Motor neuron (in vitro differentiated cells): ENCODE data around the gene CMC2. TPM values are rescaled to one million over a fixed set of nuclear protein-coding genes. Genes with fewer than 3 reads are reported as not detected.
A peak's percentile ranks its signal among the peaks of the same experiment; 100 is the strongest.

Experiments used
- ATAC-seq, 8 experiments: fragments of 200-7000 bp; cut with Tn5 transposase; replicated peaks in 6 of 8; 2 replicates each; pipeline ENCODE4 v1.8.0; 2021; ENCODE audit warnings: mild to moderate bottlenecking in 8 of 8, moderate library complexity in 8 of 8
- H3K27ac ChIP-seq, 2 donors: fragments of 250-450 bp; sonication (Bioruptor Pico); 2 replicates each; pipeline ENCODE4 v1.9.0; 2021; ENCODE audit warnings: antibody characterized with exemption in 2 of 2, mild to moderate bottlenecking in 2 of 2, moderate library complexity in 1 of 2
- H3K4me1 ChIP-seq, 2 donors: fragments of 250-450 bp; sonication (Bioruptor Pico); replicated peaks in 1 of 2; 2 replicates each; pipeline ENCODE4 v1.6.1; 2021; ENCODE audit warnings: antibody characterized with exemption in 2 of 2, mild to moderate bottlenecking in 2 of 2, moderate library complexity in 1 of 2
- H3K4me3 ChIP-seq, 5 donors: fragments of 250-450 bp; sonication (Bioruptor Pico); 2 replicates each; pipeline ENCODE4 v1.9.0; 2021; ENCODE audit warnings: antibody characterized with exemption in 5 of 5, mild to moderate bottlenecking in 5 of 5, moderate library complexity in 4 of 5
- WGBS, 10 experiments: fragments of 450-650 bp; shearing (Covaris generic); methylation state at CpG; one replicate each; pipeline ENCODE4 v1.0.0; 2022; 5-methylcytosine and 5-hydroxymethylcytosine counted together
- in situ Hi-C, 9 experiments: fragments of 400-800 bp; cut with MboI; loops; one replicate each; pipeline ENCODE4 v1.15.0; 2021; ENCODE audit warnings: low sequenced_read_pairs in 9 of 9, low pct_unique_long_range_greater_than_20kb in 2 of 9; ENCODE audit not compliant: unreplicated experiment in 9 of 9
- total RNA-seq, 8 experiments: library from RNA; unstranded; fragments of 300-600 nt; gene quantifications; 2 replicates each; pipeline versions ENCODE4 v1.2.3 to v1.2.4, GENCODE V29; 2022

The CMC2 gene
- 10 to 100 TPM; 36.6 to 76.1 (median 53.9) TPM for total RNA-seq

DNA sequence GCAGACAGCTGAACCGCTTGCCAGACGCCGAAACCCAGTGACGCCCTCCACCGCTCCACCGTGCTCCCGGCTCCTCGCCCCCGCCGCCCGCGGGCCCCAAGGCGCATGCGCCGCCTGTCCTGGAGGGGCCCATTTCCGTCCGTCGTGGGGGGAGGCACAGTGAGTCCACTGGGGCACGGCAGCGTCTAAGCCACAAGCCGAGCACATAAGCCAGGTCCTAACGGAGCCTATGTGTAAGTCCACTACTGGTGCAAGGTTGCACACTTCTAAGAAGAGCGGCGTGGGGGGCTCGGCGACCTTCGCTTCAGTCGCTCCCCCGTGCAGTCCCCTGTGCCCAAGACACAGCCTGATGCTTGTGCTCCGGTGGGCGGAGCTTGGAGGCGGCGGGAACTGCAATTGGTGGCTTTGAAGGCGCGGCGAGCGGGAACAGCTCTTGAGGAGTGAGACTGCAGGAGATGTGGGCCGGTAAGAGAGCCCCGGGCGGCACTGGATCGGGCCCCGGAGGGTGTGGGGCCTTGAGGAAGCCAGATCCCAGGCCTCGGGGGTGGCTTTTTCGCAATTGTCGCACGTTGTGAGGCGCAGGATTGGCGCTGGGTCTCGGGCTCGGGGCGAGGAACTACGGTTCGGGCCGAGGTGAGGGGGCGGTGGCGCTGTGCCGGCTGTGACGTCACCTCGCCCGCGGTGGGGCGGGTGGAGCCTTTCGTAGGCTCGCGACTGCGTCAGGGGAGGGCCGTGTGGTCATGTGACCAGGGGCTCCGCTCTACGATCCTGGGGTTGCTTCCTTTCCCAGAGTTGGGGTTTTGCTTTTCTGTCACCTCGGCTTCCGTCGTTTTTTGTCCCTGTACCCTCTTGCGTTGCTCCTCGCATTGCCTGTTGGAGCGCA lies at the start of gene CMC2, which contains the start of gene CENPN:
Gene CMC2, minus strand, starts transcription at position 73 of the 883 bp plus-strand sequence. CDS start 9,491 bp downstream, outside the sequence.
Gene CENPN, plus strand, starts transcription at position 402 of the 883 bp plus-strand sequence. CDS start 4,726 bp downstream, outside the sequence.
- H3K4me1 ChIP-seq: peaks cover 10 to 13% of the 10 kb centered on the region in 2 donors
- peak within 1 kb of the TSS; percentile 56 to 96 (median 83) for H3K4me3 ChIP-seq
- in situ Hi-C loops: loop anchor here in 2 of 9 experiments (25.0 kb wide), 1 partner anchor 730 kb away; no protein-coding TSS in a partner anchor
- ATAC-seq: peak; percentile 83 to 94 (median 92)
- H3K27ac ChIP-seq: peak within 1 kb of the TSS; percentile 100
- WGBS, 10 experiments: 0 to 2% (median 0%) methylated on average over 1 to 11 of the region's 75 CpGs

- 50 to 94% (median 78%) methylated on average over 2 to 11 of the region's 11 CpGs for WGBS, 10 experiments
- Histone ChIP-seq H3K4me1 (no peaks in the 10 kb centered on the region), H3K27ac (no peak overlapping the region), H3K4me3 (no peak overlapping the region)
- in situ Hi-C loops: no loop called here
- ATAC-seq: no peak
These were observed 47.1 kb upstream of the CMC2 start for GRCh38 chr16:81053761-81054160.

DNA sequence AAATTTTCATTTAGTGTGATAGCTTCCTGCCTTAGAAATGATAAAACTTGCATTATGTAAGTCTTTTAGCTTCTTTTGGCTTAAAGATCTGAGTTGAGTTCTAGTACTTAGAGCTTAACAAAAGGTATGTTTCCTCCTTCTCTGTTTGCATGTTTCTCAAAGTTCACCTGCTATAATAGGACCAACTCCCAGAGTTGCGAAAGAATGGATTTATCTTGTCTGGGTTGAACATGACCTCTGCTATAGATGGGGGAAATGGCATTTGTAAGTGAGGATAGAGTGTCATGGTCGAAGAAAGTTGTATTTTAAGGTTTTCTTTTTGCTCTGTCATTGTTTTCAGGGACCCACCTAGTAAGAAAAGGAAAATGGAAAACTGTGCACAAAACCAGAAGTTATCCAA lies 36.1 kb upstream of the CMC2 start:
- ATAC-seq: no peak
- WGBS, 10 experiments: 71 to 100% (median 96%) methylated on average over 1 to 2 of the region's 2 CpGs; no CpG with 5 or more reads in 2 of the 10 experiments

GRCh38 chr16:81041696-81042095 lies 35.0 kb upstream of the CMC2 start:
- H3K4me3 ChIP-seq: no peak overlapping the region
- H3K4me1 ChIP-seq: peaks cover 6 to 8% of the 10 kb centered on the region in 2 donors
- no peak for ATAC-seq
- no peak overlapping the region for H3K27ac ChIP-seq
- WGBS, 10 experiments: 81 to 100% (median 93%) methylated on average over 1 to 4 of the region's 4 CpGs; no CpG with 5 or more reads in 4 of the 10 experiments
- in situ Hi-C loops: no loop called here

More for the DNA sequence above, 36.1 kb upstream of the CMC2 start:
- Histone ChIP-seq H3K4me1 (no peaks in the 10 kb centered on the region), H3K27ac (no peak overlapping the region), H3K4me3 (no peak overlapping the region)
- in situ Hi-C loops: no loop called here

GRCh38 chr16:81040842-81041241 lies 34.2 kb upstream of the CMC2 start:
- Histone ChIP-seq H3K4me3 (no peak overlapping the region), H3K27ac (no peak overlapping the region), H3K4me1 (peaks cover 6 to 8% of the 10 kb centered on the region in 2 donors)
- no peak for ATAC-seq
- 67 to 95% (median 84%) methylated on average over 3 to 5 of the region's 5 CpGs for WGBS, 10 experiments
- in situ Hi-C loops: no loop called here

GRCh38 chr16:81040131-81040530 lies 33.4 kb upstream of the CMC2 start:
- in situ Hi-C loops: no loop called here
- peak in 2 of 8 experiments; percentile 3 to 16 for ATAC-seq
- Histone ChIP-seq H3K4me3 (no peak overlapping the region), H3K4me1 (peaks cover 6 to 8% of the 10 kb centered on the region in 2 donors), H3K27ac (no peak overlapping the region)
- WGBS, 10 experiments: 88 to 100% (median 100%) methylated on average over 1 to 2 of the region's 2 CpGs; no CpG with 5 or more reads in 1 of the 10 experiments

GRCh38 chr16:81036751-81037350 lies 30.2 kb upstream of the CMC2 start:
- H3K27ac ChIP-seq: peak overlapping the region; percentile 71 to 89
- 0 to 50% (median 7%) methylated on average over 2 to 8 of the region's 10 CpGs; no CpG with 5 or more reads in 1 of the 10 experiments for WGBS, 10 experiments
- in situ Hi-C loops: no loop called here

GRCh38 chr16:81035975-81036750 lies 29.5 kb upstream of the CMC2 start:
- Histone ChIP-seq H3K27ac (peak overlapping the region; percentile 71 to 89), H3K4me1 (peaks cover 6 to 15% of the 10 kb centered on the region in 2 donors), H3K4me3 (peak overlapping the region; percentile 64 to 98 (median 74))
- 0 to 2% (median 0%) methylated on average over 1 to 17 of the region's 80 CpGs; no CpG with 5 or more reads in 3 of the 10 experiments for WGBS, 10 experiments
- peak; percentile 53 to 81 (median 70) for ATAC-seq
- in situ Hi-C loops: no loop called here

More at GRCh38 chr16:81036751-81037350, 30.2 kb upstream of the CMC2 start:
- Histone ChIP-seq H3K4me1 (peaks cover 6 to 14% of the 10 kb centered on the region in 2 donors), H3K4me3 (peak overlapping the region; percentile 64 to 98 (median 74))
- ATAC-seq: peak in 3 of 8 experiments; percentile 1 to 31 (median 16)

DNA sequence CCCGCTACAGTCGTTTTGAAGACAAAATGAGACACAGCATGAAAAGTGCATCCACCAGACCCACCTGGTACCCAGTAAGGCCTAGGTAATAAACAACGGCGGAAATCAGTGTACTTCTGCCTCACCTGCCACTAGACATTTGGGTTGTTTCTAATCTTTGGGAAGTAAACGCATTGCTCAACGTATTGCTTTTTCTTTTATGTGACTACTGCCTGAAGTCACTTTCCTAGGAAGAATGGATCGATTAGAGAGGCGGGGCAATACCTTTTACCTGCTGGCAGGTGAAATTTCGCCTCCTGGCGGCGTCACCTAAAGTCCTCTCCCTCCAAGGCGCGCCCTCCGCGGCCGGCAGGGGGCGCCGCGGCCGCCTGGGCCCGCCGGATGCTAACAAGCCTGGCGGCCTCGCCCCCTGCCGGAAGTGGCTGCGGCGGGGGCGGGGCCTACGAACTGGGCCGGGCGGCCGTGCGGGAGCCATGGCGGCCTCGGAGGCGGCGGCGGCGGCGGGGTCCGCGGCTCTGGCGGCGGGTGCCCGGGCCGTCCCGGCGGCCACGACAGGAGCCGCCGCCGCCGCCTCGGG lies 28.8 kb upstream of the CMC2 start, which contains the start of gene ATMIN:
Gene ATMIN, plus strand, starts transcription at position 445 of the 577 bp plus-strand sequence. Its CDS starts 29 bp downstream, at position 474.
- peak; percentile 77 to 97 (median 94) for ATAC-seq
- in situ Hi-C loops: no loop called here
- H3K27ac ChIP-seq: peak within 1 kb of the TSS; percentile 71 to 89
- peaks cover 6 to 15% of the 10 kb centered on the region in 2 donors for H3K4me1 ChIP-seq
- 16 to 71% (median 39%) methylated on average over 2 to 11 of the region's 54 CpGs; no CpG with 5 or more reads in 3 of the 10 experiments for WGBS, 10 experiments
- peak within 1 kb of the TSS; percentile 64 to 98 (median 74) for H3K4me3 ChIP-seq

GRCh38 chr16:81029930-81030604 lies 23.4 kb upstream of the CMC2 start:
- Histone ChIP-seq H3K27ac (no peak overlapping the region), H3K4me1 (peaks cover 0 to 7% of the 10 kb centered on the region in 2 donors), H3K4me3 (no peak overlapping the region)
- WGBS, 10 experiments: 81 to 98% (median 95%) methylated on average over 3 to 9 of the region's 11 CpGs; no CpG with 5 or more reads in 3 of the 10 experiments
- ATAC-seq: no peak
- in situ Hi-C loops: no loop called here

DNA sequence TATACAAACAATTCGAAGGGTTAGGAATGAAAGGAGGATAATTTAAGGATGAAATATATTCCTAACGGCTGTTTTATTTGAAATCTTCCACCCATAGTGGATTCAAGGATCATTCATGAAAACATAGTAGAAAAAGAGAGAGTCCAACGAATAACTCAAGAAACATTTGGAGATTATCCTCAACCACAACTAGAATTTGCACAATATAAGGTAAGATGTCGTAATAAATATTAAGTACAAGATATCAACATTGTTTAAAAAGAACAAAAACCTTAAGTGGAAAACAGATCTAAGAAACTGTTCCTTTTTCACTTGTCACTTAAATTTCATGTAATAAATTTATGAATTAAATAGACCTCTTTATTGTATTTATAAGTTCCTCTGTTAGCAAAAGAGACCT lies 19.7 kb upstream of the CMC2 start:
- no peaks in the 10 kb centered on the region for H3K4me1 ChIP-seq
- no peak for ATAC-seq
- 83 to 100% (median 94%) methylated on average over 3 to 4 of the region's 4 CpGs for WGBS, 10 experiments
- in situ Hi-C loops: no loop called here
- H3K4me3 ChIP-seq: no peak overlapping the region
- H3K27ac ChIP-seq: no peak overlapping the region
